IMR-90 (cell line): Measurements from ENCODE around the gene SRSF4. TPM values are rescaled to one million over a fixed set of nuclear protein-coding genes. Genes with fewer than 3 reads are reported as not detected.
"Not testable (repeated sequence)": the region's sequence is repeated elsewhere in the genome, so short reads cannot be mapped to it uniquely, and the experiment has no call there.

Experiments used
- ATAC-seq: fragments of 200-7000 bp; cut with Tn5 transposase; 2 replicates; pipeline ENCODE4 v1.9.1; 2020; ENCODE audit warnings: low read depth, mild to moderate bottlenecking, moderate library complexity
- BruUV-seq: library from RNA; stranded (reverse); fragments of 400-500 nt; replicated peaks from 2 replicates; lab custom pipeline; 2021; lab: Mats Ljungman, UMichigan
- CTCF ChIA-PET: fragments of 300-600 bp; formaldehyde crosslinking; extraction: SDS; loops from one replicate; lab custom pipeline; 2021; ENCODE audit warnings: antibody characterized with exemption; lab: Yijun Ruan, JAX
- POLR2A ChIA-PET: fragments of 300-600 bp; sonication (Branson Sonifier 250); formaldehyde crosslinking; loops from one replicate; lab custom pipeline; 2022; ENCODE audit warnings: antibody characterized with exemption; ENCODE audit not compliant: unreplicated experiment; lab: Charles Lee
- DNase-seq: peaks from one replicate; pipeline ENCODE4 v3.0.0; 2013
- H2AFZ ChIP-seq: replicated peaks from 2 replicates; pipeline ENCODE3; 2013; ENCODE audit warnings: low read length, mild to moderate bottlenecking; ENCODE audit not compliant: poor library complexity
- H2AK5ac ChIP-seq: 2 replicates; pipeline ENCODE4 v1.6.1; 2013; ENCODE audit warnings: low read depth, low read length, inconsistent platforms
- H2AK9ac ChIP-seq: replicated peaks from 2 replicates; pipeline ENCODE3; 2013; ENCODE audit warnings: mild to moderate bottlenecking, low read depth, low read length, moderate library complexity; ENCODE audit not compliant: poor library complexity
- H2BK120ac ChIP-seq: 2 replicates; pipeline ENCODE4 v1.6.1; 2013; ENCODE audit warnings: low read depth, low read length, inconsistent platforms
- H2BK15ac ChIP-seq: 3 replicates; pipeline ENCODE4 v1.6.1; 2013; ENCODE audit warnings: low read depth, low read length, inconsistent platforms
- H2BK20ac ChIP-seq: 2 replicates; pipeline ENCODE4 v1.6.1; 2013; ENCODE audit warnings: low read depth, mild to moderate bottlenecking, inconsistent platforms, low read length, moderate library complexity
- H2BK5ac ChIP-seq: 2 replicates; pipeline ENCODE4 v1.6.1; 2013; ENCODE audit warnings: mild to moderate bottlenecking, low read depth, low read length, inconsistent platforms; ENCODE audit not compliant: poor library complexity, severe bottlenecking
- H3K14ac ChIP-seq: replicated peaks from 2 replicates; pipeline ENCODE4 v1.6.1; 2013; ENCODE audit warnings: low read depth, low read length, inconsistent platforms
- H3K18ac ChIP-seq: 2 replicates; pipeline ENCODE4 v1.6.1; 2013; ENCODE audit warnings: low read depth, low read length, control low read depth
- H3K23ac ChIP-seq: 2 replicates; pipeline ENCODE4 v1.6.1; 2013; ENCODE audit warnings: low read depth, low read length, inconsistent platforms
- H3K27ac ChIP-seq: 2 replicates; pipeline ENCODE4 v1.5.1; 2013; ENCODE audit warnings: mild to moderate bottlenecking, control low read depth, low read length; ENCODE audit not compliant: insufficient read depth
- H3K27me3 ChIP-seq: 2 replicates; pipeline ENCODE4 v1.6.1; 2013; ENCODE audit warnings: low read length; ENCODE audit not compliant: control insufficient read depth, insufficient read depth
- H3K36me3 ChIP-seq: 2 replicates; pipeline ENCODE4 v1.6.1; 2013; ENCODE audit warnings: low read length, mixed read lengths; ENCODE audit not compliant: control insufficient read depth, insufficient read depth
- H3K4ac ChIP-seq: 2 replicates; pipeline ENCODE4 v1.6.1; 2013; ENCODE audit warnings: low read depth, low read length, inconsistent platforms
- H3K4me1 ChIP-seq: 2 replicates; pipeline ENCODE4 v1.6.1; 2013; ENCODE audit warnings: low read length, mixed read lengths; ENCODE audit not compliant: control insufficient read depth, insufficient read depth
- H3K4me2 ChIP-seq: 2 replicates; pipeline ENCODE4 v1.6.1; 2013; ENCODE audit warnings: low read depth, mild to moderate bottlenecking, control low read depth, low read length, moderate library complexity
- H3K4me3 ChIP-seq: 2 replicates; pipeline ENCODE4 v1.5.1; 2013; ENCODE audit warnings: low read depth, mild to moderate bottlenecking, control low read depth, low read length, moderate library complexity; ENCODE audit not compliant: insufficient read depth
- H3K56ac ChIP-seq: 2 replicates; pipeline ENCODE4 v1.6.1; 2013; ENCODE audit warnings: low read length, inconsistent platforms; ENCODE audit not compliant: insufficient read depth; ENCODE audit errors: extremely low read depth
- H3K79me1 ChIP-seq, 2 experiments: 2 replicates each; pipeline ENCODE4 v1.6.1; 2013; ENCODE audit warnings: low read length in 2 of 2, inconsistent platforms in 1 of 2, low read depth in 1 of 2
- H3K9ac ChIP-seq: 2 replicates; pipeline ENCODE4 v1.6.1; 2013; ENCODE audit warnings: low read depth, low read length, control low read depth
- H3K9me1 ChIP-seq: 2 replicates; pipeline ENCODE4 v1.6.1; 2013; ENCODE audit warnings: low read length, inconsistent platforms; ENCODE audit not compliant: insufficient read depth
- H3K9me3 ChIP-seq: 2 replicates; pipeline ENCODE4 v1.6.1; 2013; ENCODE audit warnings: low read length; ENCODE audit not compliant: control insufficient read depth, insufficient read depth
- H4K20me1 ChIP-seq: 2 replicates; pipeline ENCODE4 v1.6.1; 2013; ENCODE audit warnings: low read length, inconsistent platforms; ENCODE audit not compliant: insufficient read depth
- H4K5ac ChIP-seq: 2 replicates; pipeline ENCODE4 v1.6.1; 2013; ENCODE audit warnings: mild to moderate bottlenecking, low read depth, low read length, control low read depth
- H4K8ac ChIP-seq, 2 experiments: 2 replicates each; pipeline ENCODE4 v1.6.1; 2013; ENCODE audit warnings: low read depth in 2 of 2, low read length in 2 of 2, control low read depth in 1 of 2, inconsistent platforms in 1 of 2
- H4K91ac ChIP-seq: 2 replicates; pipeline ENCODE4 v1.6.1; 2013; ENCODE audit warnings: low read depth, low read length, inconsistent platforms; ENCODE audit not compliant: insufficient read depth
- BHLHE40 ChIP-seq: fragments of 150-350 bp; IDR thresholded peaks from 2 replicates; pipeline ENCODE4 v1.6.1; 2016; ENCODE audit warnings: mild to moderate bottlenecking, low read depth, low read length
- CEBPB ChIP-seq: IDR thresholded peaks from 2 replicates; pipeline ENCODE4 v1.6.1; 2012; ENCODE audit warnings: low read depth, low read length, improper control_type of control experiment
- ELK1 ChIP-seq: fragments of 150-350 bp; IDR thresholded peaks from 2 replicates; pipeline ENCODE4 v1.6.1; 2016; ENCODE audit warnings: low read depth, mild to moderate bottlenecking, low read length, moderate library complexity, borderline replicate concordance
- FOS ChIP-seq: fragments of 150-350 bp; IDR thresholded peaks from 2 replicates; pipeline ENCODE4 v1.6.1; 2016; ENCODE audit warnings: low read depth, low read length
- SMC3 ChIP-seq: fragments of 150-350 bp; IDR thresholded peaks from 2 replicates; pipeline ENCODE4 v1.6.1; 2016; ENCODE audit warnings: low read depth, mild to moderate bottlenecking, antibody characterized with exemption, low read length, moderate library complexity
- WGBS, 2 experiments: methylation state at CpG; one replicate each; pipeline versions ENCODE4 v1.1.5 to v1.1.7; 2013; ENCODE audit warnings: missing lambda C conversion rate in 2 of 2; ENCODE audit not compliant: insufficient read length in 1 of 2; ENCODE audit errors: extremely low coverage in 2 of 2; 5-methylcytosine and 5-hydroxymethylcytosine counted together
- dilution Hi-C: fragments of 300-500 bp; cut with HindIII; formaldehyde crosslinking; loops from one replicate; pipeline ENCODE4 v1.14.3; 2018; ENCODE audit warnings: low sequenced_read_pairs; ENCODE audit not compliant: unreplicated experiment
- in situ Hi-C: fragments of 300-500 bp; cut with MboI; formaldehyde crosslinking; loops from 3 replicates; pipeline ENCODE4 v1.14.3; 2019; ENCODE audit warnings: low sequenced_read_pairs, inconsistent platforms, mixed read lengths
- intact Hi-C: fragments of 100-400 bp; cut with micrococcal nuclease; formaldehyde crosslinking; loops from 2 replicates; pipeline ENCODE4 v1.10.0; 2022
- polyA plus RNA-seq, 3 experiments: library from polyadenylated mRNA; depleted of rRNA; stranded (reverse); fragments of >200 nt; gene quantifications; 2 replicates each; pipeline ENCODE4 v1.2.3, GENCODE V29; 2012; ENCODE audit warnings: low replicate concordance in 1 of 3
- total RNA-seq: library from RNA; depleted of rRNA; stranded (reverse); fragments of >200 nt; gene quantifications from 2 replicates; pipeline ENCODE4 v1.2.3, GENCODE V29; 2012

Gene SRSF4
- total and polyA plus RNA-seq, 2 of the 4 experiments (the other 2 are of a cell fraction), result 20.8 to 48.5 TPM

- Histone ChIP-seq H3K36me3 (peaks cover 75% of the 10 kb centered on the region), H4K20me1 (peaks cover 11% of the 10 kb centered on the region), H3K27me3 (no peaks in the 10 kb centered on the region), H3K9me3 (no peaks in the 10 kb centered on the region), H3K27ac (no peak overlapping the region), H3K79me1 (peaks cover 27 to 56% of the 10 kb centered on the region in 2 experiments), H4K91ac (no peak overlapping the region), H2AK9ac (no peak overlapping the region), H2BK5ac (no peak overlapping the region), H3K9ac (no peak overlapping the region), H3K56ac (no peak overlapping the region), H3K9me1 (peaks cover 7% of the 10 kb centered on the region), H3K23ac (no peak overlapping the region), H4K8ac (no peak overlapping the region), H3K4ac (no peak overlapping the region), H3K4me1 (0 out of 2 replicates have a peak, but pooled peaks cover 1% of the 10 kb centered on the region), H2AK5ac (no peak overlapping the region), H2AFZ (no peak overlapping the region), H3K4me3 (no peak overlapping the region), H2BK20ac (no peak overlapping the region), H3K14ac (no peak overlapping the region), H4K5ac (no peak overlapping the region), H3K4me2 (no peak overlapping the region), H3K18ac (no peak overlapping the region), H2BK15ac (no peak overlapping the region), H2BK120ac (no peak overlapping the region)
- POLR2A ChIA-PET, result no interaction called here
- CTCF ChIA-PET, result interaction anchor here (0.7 kb wide), 1 partner anchor 1146 kb away, joined by 4 read pairs; no protein-coding TSS in a partner anchor
- DNase-seq (no peak), ATAC-seq (no peak)
- no TSS peak for BruUV-seq
- intact Hi-C loops (no loop called here), dilution Hi-C loops (no loop called here), in situ Hi-C loops (no loop called here)
- 100% methylated on average over 5 of the region's 8 CpGs; no CpG with 5 or more reads in 1 of the 2 experiments for WGBS, 2 experiments
- TF ChIP-seq CEBPB (no peak), BHLHE40 (no peak), ELK1 (no peak), FOS (no peak), SMC3 (no peak)
Measured at GRCh38 chr1:29152046-29152805, 29.5 kb downstream of the SRSF4 start.

GRCh38 chr1:29150346-29150745 lies 31.4 kb downstream of the SRSF4 start:
- dilution Hi-C loops, in situ Hi-C loops, H2BK5ac ChIP-seq, H3K27me3 ChIP-seq, H3K4me2 ChIP-seq, POLR2A ChIA-PET, H2AFZ ChIP-seq, H3K27ac ChIP-seq, CTCF ChIA-PET, ATAC-seq, H3K4ac ChIP-seq, H2AK5ac ChIP-seq, H3K9me3 ChIP-seq, H2BK20ac ChIP-seq, H3K4me1 ChIP-seq, H4K5ac ChIP-seq, H3K23ac ChIP-seq, H3K56ac ChIP-seq, H2AK9ac ChIP-seq, H2BK15ac ChIP-seq, H3K9me1 ChIP-seq, DNase-seq, BruUV-seq, H4K8ac ChIP-seq, H4K91ac ChIP-seq, H3K18ac ChIP-seq, H3K14ac ChIP-seq, intact Hi-C loops, H3K4me3 ChIP-seq, H2BK120ac ChIP-seq, H3K9ac ChIP-seq: not testable (repeated sequence)
- peaks cover 16% of the 10 kb centered on the region for H4K20me1 ChIP-seq
- H3K79me1 ChIP-seq, result peaks cover 30 to 48% of the 10 kb centered on the region in 2 experiments
- H3K36me3 ChIP-seq, result peaks cover 70% of the 10 kb centered on the region
- 100% methylated on average over 3 of the region's 9 CpGs; no CpG with 5 or more reads in 1 of the 2 experiments for WGBS, 2 experiments
